Testis (tissue), 2 donors: ENCODE measurements around the gene PDE6G.

Experiments
- POLR2A ChIP-seq: fragments of 450-650 bp; IDR thresholded peaks from one replicate; pipeline ENCODE4 v1.6.1; 2017; ENCODE audit warnings: antibody characterized with exemption, mild to moderate bottlenecking, moderate library complexity
- TF ChIP-seq, protein P1 (sequence below), 3 experiments: fragments of 450-650 bp in 2 of 3; fragments of 200-600 bp in 1 of 3; sonication (generic) in 1 of 3; IDR thresholded peaks; one replicate each; pipeline ENCODE4 v1.5.1; 2016 to 2019; ENCODE audit warnings: antibody characterized with exemption in 3 of 3, mild to moderate bottlenecking in 2 of 3, moderate library complexity in 1 of 3

DNA sequence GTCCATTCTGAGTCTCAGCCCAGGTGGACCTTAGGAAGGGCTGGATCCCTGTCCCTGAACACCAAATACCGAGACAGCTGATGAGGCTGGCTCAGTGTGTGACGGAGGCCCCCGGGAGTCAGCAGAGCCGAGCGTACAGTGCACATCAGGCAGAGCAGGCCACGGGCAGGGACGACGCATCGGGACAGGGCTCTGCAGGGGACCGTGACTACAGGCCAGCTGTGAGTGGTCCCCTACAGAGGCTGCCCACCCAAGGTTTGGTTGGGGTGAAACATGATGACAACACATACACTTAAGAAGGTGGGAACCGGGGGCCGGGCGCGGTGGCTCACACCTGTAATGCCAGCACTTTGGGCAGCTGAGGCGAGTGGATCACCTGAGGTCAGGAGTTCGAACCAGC is 16.6 kb upstream of the PDE6G start:
- TF ChIP-seq, protein P1, sequence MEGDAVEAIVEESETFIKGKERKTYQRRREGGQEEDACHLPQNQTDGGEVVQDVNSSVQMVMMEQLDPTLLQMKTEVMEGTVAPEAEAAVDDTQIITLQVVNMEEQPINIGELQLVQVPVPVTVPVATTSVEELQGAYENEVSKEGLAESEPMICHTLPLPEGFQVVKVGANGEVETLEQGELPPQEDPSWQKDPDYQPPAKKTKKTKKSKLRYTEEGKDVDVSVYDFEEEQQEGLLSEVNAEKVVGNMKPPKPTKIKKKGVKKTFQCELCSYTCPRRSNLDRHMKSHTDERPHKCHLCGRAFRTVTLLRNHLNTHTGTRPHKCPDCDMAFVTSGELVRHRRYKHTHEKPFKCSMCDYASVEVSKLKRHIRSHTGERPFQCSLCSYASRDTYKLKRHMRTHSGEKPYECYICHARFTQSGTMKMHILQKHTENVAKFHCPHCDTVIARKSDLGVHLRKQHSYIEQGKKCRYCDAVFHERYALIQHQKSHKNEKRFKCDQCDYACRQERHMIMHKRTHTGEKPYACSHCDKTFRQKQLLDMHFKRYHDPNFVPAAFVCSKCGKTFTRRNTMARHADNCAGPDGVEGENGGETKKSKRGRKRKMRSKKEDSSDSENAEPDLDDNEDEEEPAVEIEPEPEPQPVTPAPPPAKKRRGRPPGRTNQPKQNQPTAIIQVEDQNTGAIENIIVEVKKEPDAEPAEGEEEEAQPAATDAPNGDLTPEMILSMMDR (IDR thresholded peaks at IDR 0.05) = no peak
- no peak for TF ChIP-seq POLR2A
